CD4-positive, alpha-beta T cell treated with Interleukin-4 for 1 hour (primary cell): ENCODE results near the gene DOCK10.
A peak's percentile ranks its signal among the peaks of the same experiment; 100 is the strongest.

ENCODE experiments used
- DNase-seq, 2 donors: peaks; one replicate each; pipeline ENCODE4 v3.0.0-alpha.2; 2020 to 2022

DOCK10 gene

DNA sequence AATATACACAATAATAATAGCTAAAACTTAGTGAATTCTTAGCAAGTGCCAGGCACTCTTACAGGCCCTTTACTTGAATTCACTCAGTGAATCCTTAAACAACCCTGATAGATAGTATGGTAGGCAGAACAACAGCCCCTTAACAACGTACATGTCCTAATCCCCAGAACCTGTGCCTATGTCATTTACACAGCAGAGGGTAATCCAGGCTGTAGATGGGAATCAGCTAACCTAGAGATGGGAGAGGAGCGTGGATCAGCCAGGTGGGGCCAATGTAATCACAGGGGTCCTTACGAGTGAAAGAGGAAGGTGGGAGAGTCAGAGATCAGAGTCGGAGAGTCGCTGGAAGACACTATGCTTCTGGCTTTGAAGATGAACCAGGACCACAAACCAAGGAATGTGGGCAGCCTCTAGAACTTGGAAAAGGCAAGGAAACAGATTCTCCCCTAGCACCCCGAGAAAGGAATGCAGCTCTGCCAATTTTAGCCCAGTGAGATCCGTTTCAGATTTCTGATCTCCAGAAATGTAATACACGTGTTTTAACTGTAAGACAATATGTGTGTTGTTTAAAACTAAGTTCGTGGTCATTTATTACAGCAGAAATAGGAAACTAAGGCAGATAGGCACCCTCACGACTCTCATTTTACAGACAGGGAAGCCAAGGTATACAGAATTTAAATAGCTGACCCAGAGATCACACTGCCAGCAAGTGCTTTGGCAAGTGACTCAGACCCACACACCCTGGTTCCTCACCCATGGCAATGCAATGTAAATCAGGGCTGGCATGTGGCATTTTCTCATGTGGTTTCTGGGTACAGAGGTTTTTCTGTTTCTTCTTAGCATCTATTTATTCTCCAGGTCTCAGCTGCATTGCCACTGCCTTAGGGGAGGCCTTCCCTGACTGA lies 68.9 kb downstream of the DOCK10 start:
- DNase-seq = peak in 1 of 2 donors; percentile 25

DNA sequence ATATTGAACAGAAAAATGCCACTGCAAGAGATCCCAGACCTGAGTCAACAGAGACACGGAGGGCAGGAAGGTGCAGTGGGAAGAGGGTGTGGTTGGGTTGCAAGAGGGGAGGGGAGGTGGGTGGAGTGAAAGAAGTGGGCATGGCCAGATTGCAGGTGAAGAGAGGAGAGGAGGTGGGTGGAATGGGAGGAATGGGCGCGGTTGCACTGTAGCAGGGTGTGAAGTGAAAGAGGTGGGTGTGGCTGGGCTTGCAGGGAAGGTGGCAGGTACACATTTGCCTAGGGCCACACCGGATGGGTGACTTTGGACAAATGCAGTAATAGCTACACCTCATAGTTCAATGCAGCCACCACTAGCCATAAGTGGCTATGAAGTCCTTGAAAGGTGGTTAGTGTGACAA lies 71.1 kb downstream of the DOCK10 start:
- DNase-seq = peak; percentile 15 to 25

DNA sequence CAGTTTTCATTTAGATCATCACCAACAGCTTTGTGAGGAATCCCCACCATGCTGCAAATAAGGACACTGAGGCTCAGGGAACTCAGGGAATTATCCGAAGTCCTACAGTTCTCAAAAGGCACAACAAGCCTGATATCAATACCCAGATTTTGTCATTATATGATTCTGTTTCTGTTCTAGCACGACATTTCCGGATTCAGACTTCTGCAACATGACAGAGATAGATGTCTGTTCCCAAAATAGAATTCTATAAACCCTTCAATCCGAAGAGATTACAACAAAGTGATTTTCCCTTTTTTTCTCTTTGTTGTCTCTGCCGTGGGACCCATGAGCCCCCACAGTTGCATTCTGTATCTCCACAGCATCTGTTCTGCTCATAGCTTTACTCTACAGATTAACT lies 72.0 kb downstream of the DOCK10 start:
- no peak for DNase-seq

- DNase-seq = no peak
These were observed 72.5 kb downstream of the DOCK10 start for GRCh38 chr2:224969633-224970260.

- no peak for DNase-seq
These were observed 73.2 kb downstream of the DOCK10 start for GRCh38 chr2:224969095-224969494.

- DNase-seq = no peak
These were observed 74.2 kb downstream of the DOCK10 start for GRCh38 chr2:224968051-224968450.

DNA sequence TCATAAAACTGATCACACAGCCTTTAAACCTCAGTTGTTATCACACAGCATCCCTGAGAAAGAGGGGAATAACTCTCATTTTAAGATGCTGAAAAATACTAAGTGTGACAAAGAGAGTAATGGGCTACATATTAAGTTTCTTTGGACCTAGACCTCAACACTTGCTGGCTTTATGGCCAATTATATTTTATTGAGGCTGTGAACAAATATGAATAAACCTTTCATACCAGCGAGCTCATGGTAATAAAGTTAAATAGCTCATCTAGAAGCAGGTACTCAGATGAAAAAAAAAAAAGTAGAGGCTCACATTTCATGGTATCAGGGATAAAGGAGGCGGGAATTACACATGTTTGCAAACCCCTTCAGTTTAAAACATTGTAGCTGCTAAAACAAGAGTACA lies 75.7 kb downstream of the DOCK10 start:
- no peak for DNase-seq

- no peak for DNase-seq
These were observed 82.7 kb downstream of the DOCK10 start for GRCh38 chr2:224959556-224959955.

GRCh38 chr2:224958873-224959272 lies 83.4 kb downstream of the DOCK10 start:
- DNase-seq = no peak

- no peak for DNase-seq
These were observed 83.8 kb downstream of the DOCK10 start for GRCh38 chr2:224958462-224958857.

GRCh38 chr2:224957540-224958461 lies 84.5 kb downstream of the DOCK10 start:
- no peak for DNase-seq

- DNase-seq = no peak
These were observed 85.6 kb downstream of the DOCK10 start for GRCh38 chr2:224956706-224957105.

- DNase-seq = no peak
These were observed 87.3 kb downstream of the DOCK10 start for GRCh38 chr2:224954980-224955379.

DNA sequence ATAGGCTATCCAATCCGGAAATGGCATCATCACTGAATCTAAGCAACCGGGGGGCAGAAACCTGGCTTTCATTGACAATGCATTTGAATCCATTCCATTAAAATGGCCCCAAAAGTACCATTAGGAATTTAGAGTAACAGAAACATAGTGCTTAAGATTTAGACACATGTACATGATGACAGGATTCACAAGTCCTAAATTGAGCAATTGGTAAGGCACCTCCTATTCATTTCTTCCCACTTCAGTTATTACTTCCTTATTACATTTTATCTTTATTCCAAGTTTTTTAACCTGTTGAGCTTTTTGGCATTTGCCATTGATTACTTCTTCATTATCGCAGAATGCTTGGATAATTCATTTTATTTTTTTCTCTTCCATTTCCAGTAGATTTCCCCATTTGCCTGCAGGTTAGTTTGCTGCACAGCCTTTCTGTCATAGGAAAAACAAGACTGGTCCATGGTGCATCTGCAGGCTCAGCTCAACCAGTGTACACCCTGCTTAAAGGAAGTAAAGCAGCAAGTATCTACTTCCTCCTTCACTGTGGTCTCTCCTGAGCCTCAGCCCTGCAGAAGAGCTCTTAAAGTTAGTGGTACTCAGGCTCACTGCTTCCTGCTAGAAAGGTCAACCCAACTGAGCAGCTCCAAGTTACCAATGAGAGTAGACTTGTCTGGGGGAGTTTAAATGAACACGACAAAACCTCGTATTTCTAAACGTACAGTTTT lies 89.2 kb downstream of the DOCK10 start:
- DNase-seq = peak; percentile 60 to 63

DNA sequence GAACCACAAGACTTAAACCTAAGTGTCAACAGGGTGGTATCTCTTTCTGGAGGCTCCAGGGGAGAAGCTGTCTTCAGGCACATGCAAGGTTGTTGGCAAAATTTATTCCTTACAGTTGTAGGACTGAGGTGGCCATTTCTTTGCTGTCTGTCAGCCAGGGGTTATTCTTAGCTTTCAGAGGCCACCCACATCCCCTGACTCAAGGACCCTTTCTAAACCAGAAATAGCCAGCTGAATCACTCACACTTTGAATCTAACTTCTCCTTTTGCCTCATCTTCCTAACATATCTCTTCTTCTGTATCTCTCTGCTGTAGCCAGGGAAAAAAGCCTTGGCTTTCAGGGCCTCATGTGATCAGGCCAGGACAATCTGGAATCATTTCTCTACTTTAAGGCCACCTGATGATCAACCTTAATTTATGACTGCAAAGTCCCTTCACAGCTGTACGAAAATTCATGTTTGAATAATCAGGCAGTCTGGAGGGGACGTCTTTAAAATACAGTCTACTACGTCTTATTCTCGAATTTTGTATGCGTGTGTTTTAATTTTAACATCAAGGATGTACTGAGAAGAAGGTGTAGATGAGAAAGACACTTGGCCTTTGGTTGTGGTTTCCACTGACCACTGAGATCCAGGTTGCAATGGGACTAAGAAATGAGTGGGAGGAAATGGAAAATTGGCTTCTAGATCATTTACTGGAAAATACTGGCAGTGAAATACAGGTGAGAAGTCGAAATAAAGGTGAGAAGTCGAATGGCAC lies 90.4 kb downstream of the DOCK10 start:
- no peak for DNase-seq

DNA sequence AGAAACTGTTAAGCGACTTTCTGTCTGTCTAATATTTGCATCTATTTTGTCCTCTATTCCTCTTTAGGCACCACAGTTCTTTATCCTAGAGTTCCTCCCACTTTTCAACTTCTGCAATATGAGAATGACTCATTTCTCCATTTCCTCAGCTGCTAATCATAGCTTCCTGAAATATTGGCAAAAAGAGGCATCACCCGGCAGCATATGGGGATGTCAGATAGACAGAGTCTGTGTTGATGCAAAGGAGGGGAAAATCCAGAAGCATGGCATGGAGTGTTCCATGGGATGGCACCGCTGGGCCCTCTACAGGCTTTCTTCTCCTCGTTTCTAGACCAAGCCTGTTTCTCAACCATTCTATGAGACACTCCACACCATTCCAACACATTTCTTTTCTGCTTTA lies 93.4 kb downstream of the DOCK10 start:
- peak in 1 of 2 donors; percentile 65 for DNase-seq

DNA sequence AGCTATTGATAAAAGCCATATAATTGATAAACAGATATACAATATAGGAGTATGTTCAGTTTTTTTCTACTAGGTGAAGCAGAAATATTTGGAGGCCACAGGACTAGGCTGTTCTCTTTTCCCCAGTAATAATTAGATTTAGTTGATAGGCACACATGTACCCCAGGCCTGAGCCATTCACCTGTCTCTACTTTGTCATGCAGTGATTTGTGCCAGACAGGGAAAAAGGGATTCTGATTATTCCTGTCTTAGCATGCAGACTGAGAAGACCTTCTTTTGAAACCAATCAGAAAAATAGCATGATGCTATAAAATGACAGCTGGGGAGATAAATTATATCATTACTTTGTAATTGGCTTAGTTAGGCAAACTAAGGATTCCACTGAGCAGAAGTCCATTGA lies 94.3 kb downstream of the DOCK10 start:
- no peak for DNase-seq

DNA sequence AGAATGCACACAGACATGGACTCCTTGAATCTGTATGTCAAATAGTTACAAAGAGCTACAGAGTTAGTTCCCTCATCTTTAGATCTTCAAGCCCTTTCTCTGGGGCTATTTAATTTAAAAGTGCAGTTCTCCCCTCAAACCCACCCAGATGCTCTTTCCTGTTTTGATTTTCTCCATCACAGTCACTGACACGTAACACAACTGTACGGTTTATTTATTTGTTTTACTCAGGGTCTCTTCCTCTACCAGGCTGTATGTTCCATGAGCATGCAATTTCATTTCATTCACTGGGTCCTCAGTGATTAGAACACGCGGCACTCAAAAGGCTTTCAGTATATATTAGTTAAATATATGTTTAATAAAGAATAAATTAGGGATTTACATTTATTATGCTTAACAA lies 94.7 kb downstream of the DOCK10 start:
- DNase-seq = no peak

DNA sequence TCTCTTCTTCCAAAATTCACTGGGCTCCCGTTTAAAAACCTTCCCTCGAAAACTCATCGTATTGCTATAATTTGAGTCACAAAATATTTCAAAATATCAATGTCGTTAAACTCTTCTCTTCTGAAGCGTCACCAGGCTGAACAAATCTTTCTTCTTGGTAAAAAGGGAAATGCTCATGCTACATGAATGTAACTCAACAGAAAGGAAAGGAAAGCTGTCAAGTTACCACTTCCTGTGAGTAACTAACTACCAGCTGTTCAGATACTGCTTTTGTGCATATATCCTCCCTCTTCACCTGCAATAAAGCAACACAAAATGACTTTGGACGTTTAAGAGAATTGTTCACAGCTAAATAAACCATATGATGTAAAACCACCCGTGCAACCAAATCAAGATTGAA lies 95.4 kb downstream of the DOCK10 start:
- peak in 1 of 2 donors; percentile 78 for DNase-seq

DNA sequence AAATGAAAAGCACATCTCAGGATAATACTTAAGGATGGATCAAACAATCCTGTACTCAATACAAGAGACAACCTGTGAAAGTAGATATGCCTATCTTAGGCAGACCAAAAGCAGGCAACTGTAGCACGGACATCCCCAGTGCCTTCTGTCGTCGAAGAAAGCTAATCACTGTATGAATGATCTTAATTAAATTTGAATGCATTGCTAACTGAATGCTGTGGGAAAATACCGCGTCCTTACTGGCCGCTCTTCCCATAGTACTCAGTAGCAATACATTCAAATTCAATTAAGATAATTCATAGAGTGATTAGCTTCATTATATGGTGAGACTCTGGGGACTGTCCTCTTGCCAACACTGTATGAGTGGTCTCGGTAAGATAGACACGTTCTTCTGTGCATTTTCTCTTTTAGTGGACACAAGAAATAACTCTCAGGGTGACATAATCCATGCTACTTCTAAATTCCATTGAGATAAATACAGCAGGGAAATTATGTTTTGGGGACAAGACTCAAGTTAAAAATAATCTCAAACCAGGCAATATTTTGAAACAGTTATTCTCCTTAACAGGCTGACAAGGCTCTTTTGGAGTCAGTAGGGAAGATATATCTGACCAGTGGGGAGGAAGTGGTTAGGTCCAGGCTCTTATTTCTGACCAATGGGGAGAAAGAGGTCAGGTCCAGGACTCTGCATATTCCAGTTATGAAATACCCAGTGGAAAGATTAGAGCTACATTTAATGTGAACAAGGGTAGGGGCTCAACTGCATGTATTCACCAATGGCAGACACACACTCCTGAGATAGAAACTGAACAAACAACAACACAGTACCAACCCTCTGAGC lies 97.3 kb downstream of the DOCK10 start:
- DNase-seq = no peak

DNA sequence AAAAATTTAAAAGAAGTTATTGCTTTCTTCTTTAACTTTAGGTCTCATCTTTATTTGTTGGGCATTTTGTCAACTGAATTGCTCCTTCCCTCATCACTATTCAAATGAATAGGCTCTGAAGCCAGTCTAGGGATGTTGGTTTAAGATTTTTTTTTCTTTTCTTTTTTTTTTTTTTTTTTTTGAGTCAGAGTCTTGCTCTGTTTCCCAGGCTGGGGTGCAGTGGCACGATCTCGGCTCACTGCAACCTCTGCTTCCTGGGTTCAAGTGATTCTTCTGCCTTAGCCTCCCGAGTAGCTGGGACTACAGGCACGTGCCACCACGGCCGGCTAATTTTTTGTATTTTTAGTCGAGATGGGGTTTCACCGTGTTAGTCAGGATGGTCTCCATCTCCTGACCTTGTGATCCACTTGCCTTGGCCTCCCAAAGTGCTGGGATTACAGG lies 98.6 kb downstream of the DOCK10 start:
- peak in 1 of 2 donors; percentile 38 for DNase-seq
